Measurements from ENCODE around the gene NDUFB7.

DNA sequence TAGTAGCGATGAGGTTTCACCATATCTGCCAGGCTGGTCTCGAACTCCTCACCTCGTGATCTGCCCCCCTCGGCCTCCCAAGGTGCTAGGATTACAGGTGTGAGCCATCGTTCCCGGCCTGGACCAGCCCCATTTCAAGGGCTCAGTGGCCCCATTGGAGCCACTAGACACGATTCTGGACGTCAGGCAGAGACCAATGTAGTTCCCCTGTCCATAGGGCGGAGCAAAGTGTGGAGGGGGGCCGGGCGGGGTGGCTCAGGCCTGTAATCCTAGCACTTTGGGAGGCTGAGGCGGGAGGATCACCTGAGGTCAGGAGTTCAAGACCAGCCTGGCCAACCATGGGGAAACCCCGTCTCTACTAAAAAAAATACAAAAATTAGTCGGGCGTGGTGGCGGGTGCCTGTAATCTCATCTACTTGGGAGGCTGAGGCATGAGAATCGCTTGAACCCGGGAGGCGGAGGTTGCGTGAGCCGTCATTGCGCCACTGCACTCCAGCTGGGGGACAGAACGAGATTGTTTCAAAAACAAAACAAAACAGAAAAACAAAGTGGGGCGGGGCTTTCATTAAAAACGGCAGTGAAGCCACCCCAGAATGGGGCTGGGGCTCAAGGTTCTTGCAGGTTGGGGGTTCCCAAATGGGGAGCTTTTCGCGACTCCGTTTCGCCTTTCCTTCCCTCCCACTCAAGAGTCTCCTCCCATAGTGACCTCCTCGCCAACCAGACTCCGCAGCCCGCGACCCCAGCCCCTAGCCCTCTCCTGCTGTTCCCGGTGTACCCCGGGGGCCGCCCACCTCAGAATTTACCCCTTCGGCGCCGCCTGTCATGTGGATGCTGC is 43.2 kb downstream of the NDUFB7 start:
- TF ChIP-seq, protein P1, sequence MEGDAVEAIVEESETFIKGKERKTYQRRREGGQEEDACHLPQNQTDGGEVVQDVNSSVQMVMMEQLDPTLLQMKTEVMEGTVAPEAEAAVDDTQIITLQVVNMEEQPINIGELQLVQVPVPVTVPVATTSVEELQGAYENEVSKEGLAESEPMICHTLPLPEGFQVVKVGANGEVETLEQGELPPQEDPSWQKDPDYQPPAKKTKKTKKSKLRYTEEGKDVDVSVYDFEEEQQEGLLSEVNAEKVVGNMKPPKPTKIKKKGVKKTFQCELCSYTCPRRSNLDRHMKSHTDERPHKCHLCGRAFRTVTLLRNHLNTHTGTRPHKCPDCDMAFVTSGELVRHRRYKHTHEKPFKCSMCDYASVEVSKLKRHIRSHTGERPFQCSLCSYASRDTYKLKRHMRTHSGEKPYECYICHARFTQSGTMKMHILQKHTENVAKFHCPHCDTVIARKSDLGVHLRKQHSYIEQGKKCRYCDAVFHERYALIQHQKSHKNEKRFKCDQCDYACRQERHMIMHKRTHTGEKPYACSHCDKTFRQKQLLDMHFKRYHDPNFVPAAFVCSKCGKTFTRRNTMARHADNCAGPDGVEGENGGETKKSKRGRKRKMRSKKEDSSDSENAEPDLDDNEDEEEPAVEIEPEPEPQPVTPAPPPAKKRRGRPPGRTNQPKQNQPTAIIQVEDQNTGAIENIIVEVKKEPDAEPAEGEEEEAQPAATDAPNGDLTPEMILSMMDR (conservative IDR thresholded peaks at IDR 0.05; ENCODE audit: low read depth in 2 of 2), result no peak
- TF ChIP-seq EZH2 (IDR thresholded peaks at IDR 0.05; ENCODE audit: low read depth, unreplicated experiment) (no peak), POLR2AphosphoS5 (IDR thresholded peaks at IDR 0.05; ENCODE audit: low read depth) (no peak), ZNF331 (CRISPR knock-in tag; IDR thresholded peaks at IDR 0.05; ENCODE audit: low read depth) (no peak)
- TF ChIP-seq, protein P2, sequence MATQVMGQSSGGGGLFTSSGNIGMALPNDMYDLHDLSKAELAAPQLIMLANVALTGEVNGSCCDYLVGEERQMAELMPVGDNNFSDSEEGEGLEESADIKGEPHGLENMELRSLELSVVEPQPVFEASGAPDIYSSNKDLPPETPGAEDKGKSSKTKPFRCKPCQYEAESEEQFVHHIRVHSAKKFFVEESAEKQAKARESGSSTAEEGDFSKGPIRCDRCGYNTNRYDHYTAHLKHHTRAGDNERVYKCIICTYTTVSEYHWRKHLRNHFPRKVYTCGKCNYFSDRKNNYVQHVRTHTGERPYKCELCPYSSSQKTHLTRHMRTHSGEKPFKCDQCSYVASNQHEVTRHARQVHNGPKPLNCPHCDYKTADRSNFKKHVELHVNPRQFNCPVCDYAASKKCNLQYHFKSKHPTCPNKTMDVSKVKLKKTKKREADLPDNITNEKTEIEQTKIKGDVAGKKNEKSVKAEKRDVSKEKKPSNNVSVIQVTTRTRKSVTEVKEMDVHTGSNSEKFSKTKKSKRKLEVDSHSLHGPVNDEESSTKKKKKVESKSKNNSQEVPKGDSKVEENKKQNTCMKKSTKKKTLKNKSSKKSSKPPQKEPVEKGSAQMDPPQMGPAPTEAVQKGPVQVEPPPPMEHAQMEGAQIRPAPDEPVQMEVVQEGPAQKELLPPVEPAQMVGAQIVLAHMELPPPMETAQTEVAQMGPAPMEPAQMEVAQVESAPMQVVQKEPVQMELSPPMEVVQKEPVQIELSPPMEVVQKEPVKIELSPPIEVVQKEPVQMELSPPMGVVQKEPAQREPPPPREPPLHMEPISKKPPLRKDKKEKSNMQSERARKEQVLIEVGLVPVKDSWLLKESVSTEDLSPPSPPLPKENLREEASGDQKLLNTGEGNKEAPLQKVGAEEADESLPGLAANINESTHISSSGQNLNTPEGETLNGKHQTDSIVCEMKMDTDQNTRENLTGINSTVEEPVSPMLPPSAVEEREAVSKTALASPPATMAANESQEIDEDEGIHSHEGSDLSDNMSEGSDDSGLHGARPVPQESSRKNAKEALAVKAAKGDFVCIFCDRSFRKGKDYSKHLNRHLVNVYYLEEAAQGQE (IDR thresholded peaks at IDR 0.05; ENCODE audit: unreplicated experiment), result no peak
- TF ChIP-seq, protein P3, sequence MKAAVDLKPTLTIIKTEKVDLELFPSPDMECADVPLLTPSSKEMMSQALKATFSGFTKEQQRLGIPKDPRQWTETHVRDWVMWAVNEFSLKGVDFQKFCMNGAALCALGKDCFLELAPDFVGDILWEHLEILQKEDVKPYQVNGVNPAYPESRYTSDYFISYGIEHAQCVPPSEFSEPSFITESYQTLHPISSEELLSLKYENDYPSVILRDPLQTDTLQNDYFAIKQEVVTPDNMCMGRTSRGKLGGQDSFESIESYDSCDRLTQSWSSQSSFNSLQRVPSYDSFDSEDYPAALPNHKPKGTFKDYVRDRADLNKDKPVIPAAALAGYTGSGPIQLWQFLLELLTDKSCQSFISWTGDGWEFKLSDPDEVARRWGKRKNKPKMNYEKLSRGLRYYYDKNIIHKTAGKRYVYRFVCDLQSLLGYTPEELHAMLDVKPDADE (IDR thresholded peaks at IDR 0.05), result no peak

Data from GM23338 (cell line).